ENCODE data around the gene ISL1.

GRCh38 chr5:51387884-51388275, 4.6 kb downstream of the ISL1 start:
- TF ChIP-seq CTCF (conservative IDR thresholded peaks at IDR 0.05; ENCODE audit: low read length) = no peak
- TF ChIP-seq EZH2phosphoT487 (IDR thresholded peaks at IDR 0.05; ENCODE audit: borderline replicate concordance, low read depth, low read length) = no peak

Data from OCI-LY7 (cell line).